Iris pigment epithelial cell (primary cell): ENCODE results near the gene CFDP1.

ENCODE experiments used
- DNase-seq: peaks from one replicate; pipeline ENCODE4 v3.0.0-alpha.2; 2011; ENCODE audit warnings: low read depth

Gene CFDP1

DNA sequence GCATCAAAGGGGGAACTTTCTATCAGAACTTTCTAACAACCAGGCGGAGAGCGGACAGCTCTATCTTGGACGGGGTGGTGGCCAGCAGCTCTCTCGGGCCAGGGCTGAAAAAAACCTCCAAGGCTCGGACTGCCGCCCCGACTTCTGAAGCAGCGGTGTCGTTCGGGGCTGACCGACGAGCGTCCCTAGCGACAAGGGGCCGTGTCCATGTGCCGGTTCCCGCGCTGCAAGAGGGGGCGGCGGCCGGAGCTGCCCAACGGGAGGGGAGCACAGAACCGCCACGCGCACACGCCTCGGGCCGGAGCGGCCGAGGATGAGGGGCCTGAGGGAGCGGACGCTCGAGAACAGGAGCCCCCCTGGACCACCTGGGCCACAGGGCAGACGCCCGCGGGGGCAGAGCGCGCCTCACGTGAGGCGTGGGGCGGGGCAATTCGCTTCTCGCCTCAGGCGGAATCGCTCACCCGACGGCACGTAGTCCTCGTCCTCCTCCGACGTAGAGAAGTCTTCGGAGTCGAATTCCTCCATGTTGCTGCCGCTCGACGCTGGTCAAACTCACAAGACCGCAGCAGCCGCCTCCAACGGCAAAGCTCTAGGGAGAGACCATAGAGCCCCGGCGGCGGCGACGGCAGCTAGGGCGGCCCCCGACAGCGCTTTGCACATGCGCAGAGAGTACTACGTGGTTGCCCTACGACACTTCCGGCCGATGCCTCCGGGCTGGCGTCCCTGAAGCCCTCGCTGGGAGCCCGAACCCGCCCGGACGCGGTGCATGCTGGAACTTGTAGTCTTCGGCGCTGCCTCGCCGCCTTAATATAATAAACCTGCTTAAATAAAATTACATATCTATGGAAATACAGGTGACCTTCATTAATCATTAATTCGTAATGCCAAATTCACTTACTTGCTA lies at the start of gene CFDP1:
CFDP1 (minus strand) TSS at position 676 of the 904 bp plus-strand sequence; CDS start at position 525, 151 bp downstream.
- DNase-seq, result peak; percentile 91

DNA sequence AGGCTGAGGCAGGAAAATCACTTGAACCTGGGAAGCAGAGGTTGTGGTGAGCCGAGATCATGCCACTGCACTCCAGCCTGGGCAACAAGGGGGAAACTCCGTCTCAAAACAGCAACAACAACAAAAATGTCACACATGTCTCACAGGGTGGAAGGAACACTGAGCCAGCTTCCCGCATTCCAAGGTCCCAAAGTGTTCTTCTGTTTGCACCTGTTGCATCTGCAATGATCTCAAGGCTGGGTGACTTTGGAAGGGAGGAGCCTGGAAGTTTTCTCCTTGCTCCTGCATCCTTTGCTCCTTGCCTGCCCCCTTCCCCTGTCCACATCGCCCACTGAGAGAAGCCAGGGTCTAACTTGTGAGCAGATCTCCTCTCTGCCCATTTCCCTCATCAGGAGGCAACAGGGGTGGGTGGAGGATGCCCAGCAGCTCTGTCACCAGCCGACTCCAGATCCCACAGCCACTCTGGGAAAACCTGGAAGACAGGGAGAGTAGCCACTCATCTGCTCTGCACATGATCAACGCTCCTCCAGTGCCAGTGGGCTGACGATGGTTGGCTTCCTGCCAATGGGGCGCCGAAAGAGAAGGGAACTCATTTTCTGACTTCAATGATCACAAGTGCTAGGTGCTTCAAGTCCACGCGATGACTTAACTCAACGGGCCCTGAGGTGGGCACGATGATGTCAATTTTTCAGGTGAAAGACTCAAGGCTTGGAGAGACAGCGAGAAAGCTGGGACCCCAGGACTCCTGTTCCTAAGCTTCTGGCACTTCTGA lies 49.3 kb upstream of the CFDP1 start:
- DNase-seq, result no peak

DNA sequence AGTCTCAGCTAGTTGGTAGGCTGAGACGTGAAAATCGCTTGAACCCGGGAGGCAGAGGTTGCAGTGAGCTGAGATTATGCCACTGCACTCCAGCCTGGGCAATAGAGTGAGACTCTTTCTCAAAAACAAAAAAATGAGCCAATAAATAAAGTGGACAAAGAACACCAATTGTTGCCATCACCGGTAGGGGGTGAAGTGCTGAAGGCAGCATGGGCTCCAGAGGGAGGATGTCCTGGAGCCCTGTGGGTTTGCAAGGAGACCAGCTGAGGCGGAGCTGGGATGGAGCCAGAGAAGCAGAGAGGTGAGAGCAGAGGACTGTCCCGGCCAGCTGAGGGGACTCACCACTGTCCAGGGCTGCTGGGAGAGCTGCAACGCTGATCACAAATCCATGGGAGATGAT lies 48.2 kb upstream of the CFDP1 start:
- DNase-seq, result no peak

GRCh38 chr16:75479421-75479990 lies 46.2 kb upstream of the CFDP1 start:
- DNase-seq, result no peak

GRCh38 chr16:75478480-75479345 lies 45.4 kb upstream of the CFDP1 start:
- no peak for DNase-seq

DNA sequence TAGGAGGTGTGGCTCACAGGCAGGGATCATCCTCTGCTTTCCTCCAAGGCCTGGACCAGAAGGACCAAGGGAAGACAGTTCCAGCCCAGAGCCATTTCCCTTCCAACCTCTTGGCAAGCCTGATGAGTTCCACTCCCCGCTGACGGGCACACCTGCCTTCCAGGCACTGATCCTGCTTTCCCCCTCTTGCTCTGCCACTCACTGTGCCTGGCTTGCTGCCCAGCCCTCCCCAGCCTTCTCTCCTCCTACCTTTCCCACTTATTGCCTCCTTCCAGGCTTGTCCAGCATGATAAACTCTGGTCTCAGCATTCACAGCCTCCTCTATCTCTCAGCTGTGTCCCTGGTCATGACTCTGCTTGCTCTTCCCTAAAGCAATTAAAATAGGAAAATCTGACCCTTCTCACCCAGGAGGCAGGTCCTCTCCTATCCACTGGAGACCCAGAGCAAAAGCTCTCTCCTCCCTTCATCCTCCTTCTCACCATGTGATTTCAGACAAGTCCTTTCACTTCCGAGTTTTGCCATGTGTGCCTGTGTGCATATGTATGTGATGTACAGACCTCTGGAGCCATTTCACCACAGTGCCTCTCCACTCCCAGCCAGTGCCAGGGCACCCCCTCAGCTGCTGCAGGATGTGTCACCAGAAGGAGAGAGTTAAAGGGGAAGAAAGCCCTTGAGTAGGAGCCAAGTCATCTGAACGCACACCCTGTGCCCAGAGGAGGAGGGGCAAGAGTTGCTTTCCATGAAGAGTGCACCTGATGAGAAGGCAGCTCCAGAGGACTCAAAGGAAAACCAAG lies 44.6 kb upstream of the CFDP1 start:
- DNase-seq, result no peak

DNA sequence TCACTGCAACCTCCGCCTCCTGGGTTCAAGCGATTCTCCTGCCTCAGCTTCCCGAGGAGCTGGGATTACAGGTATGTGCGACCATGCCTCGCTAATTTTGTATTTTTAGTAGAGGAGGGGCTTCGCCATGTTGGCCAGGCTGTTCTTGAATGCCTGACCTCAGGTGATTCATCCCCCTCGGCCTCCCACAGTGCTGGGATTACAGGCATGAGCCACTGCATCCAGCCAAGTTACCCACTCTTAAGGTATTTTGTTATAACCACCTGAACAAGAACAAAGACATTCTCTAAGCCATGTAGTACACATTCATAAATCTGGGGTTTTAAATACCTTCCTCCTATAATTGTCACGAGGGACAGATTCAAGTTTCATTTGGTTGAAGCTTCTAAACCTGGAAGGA lies 43.5 kb upstream of the CFDP1 start:
- no peak for DNase-seq

GRCh38 chr16:75475420-75475847 lies 42.1 kb upstream of the CFDP1 start:
- no peak for DNase-seq

DNA sequence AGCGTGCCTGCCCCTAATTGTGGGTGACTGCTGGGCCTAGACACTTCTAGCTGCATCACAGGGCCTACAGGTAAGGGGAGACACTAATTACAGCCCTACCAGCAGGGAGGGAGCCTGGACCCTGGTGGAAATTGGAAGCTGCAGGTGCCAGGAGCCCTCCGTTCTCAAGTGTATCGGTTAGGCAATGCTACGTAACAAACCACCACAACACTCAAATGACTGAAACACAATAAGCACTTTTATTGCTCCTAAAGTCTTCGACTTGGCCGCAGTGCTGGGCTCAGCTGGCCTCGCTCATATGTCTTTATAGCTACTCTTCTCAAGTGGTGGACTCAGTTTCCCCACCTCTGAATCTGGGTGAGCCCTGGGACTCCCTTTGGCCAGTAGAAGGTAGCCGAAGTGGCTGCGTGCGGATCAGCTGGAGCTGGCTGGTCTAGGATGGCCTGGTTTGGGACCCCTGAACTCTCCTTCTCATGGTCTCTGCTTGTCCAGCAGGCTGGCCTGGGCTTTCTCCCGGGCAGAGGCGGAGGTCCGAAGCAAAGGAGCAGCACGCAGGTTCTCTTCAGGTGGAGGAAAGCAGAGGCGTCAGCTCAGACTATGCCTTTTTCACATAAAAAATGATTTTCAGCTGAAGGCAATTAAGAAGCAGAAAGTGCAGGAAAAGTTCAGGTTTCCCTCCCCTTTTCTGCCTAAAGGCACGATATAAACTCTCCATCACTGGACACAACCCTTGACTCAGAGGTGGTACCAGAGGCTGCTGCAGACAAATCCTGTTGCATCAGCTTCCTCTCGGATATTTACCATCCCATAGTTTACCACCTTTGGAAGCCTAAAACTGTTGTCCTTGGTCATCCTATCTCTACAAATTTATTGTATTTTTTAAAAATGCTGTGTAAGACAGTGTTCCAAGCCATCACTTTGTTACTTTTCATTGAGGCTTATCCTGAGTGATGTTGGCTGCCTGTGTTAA lies 39.9 kb upstream of the CFDP1 start:
- DNase-seq, result no peak

- peak; percentile 69 for DNase-seq
Measured at GRCh38 chr16:75471723-75472633, 38.7 kb upstream of the CFDP1 start.

GRCh38 chr16:75466760-75467159 lies 33.5 kb upstream of the CFDP1 start:
- DNase-seq, result no peak

DNA sequence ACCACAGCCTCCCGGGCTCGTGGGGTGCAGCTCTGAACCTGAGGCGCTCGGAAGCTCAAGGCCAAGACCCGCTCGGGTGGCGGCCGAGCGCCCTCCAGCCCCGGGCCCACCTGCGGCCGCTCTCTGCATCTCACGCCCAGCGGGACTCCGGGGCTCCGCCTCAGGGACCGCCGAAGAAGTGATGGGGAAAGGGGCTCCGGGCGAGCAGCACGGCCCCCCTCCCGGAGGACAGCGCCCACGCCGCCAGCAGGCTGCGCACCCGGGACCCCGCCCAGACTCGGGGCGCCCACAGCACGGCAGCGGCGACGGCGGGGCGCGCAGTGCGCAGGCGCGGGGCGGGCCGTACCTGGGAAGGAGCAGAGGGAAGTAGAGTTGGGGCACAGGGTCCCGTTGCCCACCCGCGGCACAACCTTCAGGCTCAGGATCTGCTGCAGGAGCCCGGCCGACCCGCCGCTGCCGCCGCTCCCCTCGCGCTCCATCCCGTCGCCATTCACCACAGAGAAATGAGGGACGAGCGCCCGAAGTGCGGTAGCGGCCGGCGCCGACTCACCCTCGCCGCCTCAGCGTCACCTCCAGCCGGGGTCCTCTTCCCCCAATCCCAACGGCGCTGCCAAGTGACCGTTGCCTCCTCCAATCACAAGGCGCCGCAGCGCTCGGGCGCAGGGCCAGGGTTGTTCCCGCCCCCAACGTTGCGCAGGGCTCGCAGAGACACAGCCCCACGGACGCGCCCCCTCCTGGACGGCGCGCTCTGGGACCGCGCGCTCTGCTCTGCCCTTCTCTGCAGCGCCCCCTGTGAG lies 31.0 kb upstream of the CFDP1 start, which contains the start of gene TMEM170A:
TMEM170A (minus strand) TSS at position 568 of the 797 bp plus-strand sequence; CDS start at position 479, 89 bp downstream.
- DNase-seq, result peak; percentile 99

- peak; percentile 18 for DNase-seq
Measured at GRCh38 chr16:75463389-75464121, 30.3 kb upstream of the CFDP1 start.

DNA sequence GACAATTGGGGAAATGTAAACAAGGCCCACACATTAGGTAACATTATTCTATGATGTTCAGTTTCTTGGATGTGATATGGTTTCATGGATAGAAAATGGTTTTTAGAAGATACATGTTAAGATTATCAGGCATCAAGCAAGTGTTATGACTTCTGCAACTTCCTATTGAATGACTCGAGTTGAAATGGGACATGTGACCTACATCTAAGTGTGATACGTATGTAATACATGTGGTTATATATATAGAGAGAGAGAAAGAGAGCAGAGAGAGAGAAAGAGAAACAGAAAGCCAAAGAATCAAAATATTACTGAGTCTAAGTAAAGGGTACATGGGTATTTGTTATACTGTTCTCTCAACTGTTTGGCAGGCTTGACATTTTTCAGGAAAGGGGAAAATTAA lies 29.5 kb upstream of the CFDP1 start:
- DNase-seq, result peak; percentile 23

DNA sequence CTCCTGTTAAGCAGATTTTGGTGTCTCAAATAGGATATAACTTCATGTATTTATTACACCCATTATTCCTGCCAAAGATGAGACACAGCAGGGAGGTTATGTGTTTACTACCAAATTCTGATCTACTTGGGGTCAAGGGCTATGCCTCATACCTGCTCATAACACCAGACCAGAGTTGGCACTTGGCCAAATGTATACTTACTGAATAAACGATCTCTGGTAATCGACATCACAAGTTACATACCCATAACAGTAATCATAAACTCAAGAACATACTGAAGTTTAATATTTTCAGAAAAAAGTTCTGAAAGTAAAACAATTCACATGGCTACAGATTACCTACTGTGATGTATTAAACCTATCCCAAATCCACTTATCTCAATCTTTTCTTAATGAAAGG lies 28.3 kb upstream of the CFDP1 start:
- no peak for DNase-seq

DNA sequence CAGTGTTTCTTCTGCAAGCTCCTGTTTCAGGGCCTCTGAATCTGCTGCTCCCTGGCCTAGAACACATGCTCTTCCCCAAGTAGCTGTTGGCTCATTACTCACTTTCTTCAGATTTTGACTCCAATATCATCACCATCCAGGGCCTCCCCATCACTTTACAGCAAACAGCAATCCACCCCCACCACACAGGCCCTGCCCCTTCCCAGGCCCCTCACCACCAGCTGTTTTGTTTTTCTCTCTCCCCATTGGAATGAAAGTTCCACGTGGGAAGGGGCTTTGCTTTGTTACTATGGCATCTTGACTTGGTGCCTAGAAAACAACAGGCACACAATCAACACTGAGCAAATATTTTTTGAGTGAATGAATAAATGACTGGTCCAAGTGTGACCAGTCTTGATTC lies 27.1 kb upstream of the CFDP1 start:
- DNase-seq, result no peak

DNA sequence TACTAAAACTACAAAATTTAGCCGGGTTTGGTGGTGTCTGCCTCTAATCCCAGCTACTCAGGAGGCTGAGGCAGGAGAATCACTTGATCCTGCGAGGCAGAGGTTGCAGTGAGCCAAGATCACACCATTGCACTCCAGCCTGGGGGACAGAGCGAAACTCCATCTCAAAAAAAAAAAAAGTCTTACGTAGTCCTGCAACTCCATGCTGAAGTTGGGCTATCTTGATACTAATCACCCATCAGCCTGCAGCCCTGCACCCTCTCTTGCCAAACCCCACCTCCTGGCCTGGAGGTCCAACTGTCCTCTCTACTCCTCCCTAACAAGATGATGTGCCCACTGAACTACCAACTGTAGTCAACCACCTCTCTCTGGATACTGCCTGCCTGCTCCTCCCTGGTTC lies 26.4 kb upstream of the CFDP1 start:
- no peak for DNase-seq
